ENCODE results near the gene PNPLA8.
"Not testable (repeated sequence)": the region's sequence is repeated elsewhere in the genome, so short reads cannot be mapped to it uniquely, and the experiment has no call there.

PNPLA8 gene

GRCh38 chr7:108529341-108529740 lies 3.4 kb upstream of the PNPLA8 start:
- DNase-seq = peak; percentile 53

GRCh38 chr7:108528183-108528712 lies 2.3 kb upstream of the PNPLA8 start:
- DNase-seq = no peak

- DNase-seq = no peak
Observed at GRCh38 chr7:108526768-108527017, 758 bp upstream of the PNPLA8 start.

GRCh38 chr7:108525327-108525984 lies 479 bp downstream of the PNPLA8 start:
- DNase-seq = peak; percentile 89

- no peak for DNase-seq
Observed at GRCh38 chr7:108522780-108523179, 3.2 kb downstream of the PNPLA8 start.

GRCh38 chr7:108517951-108518350 lies 8.0 kb downstream of the PNPLA8 start:
- no peak for DNase-seq

GRCh38 chr7:108515630-108516029 lies 10.3 kb downstream of the PNPLA8 start:
- no peak for DNase-seq

- no peak for DNase-seq
Observed at GRCh38 chr7:108515013-108515412, 10.9 kb downstream of the PNPLA8 start.

GRCh38 chr7:108511939-108512338 lies 14.0 kb downstream of the PNPLA8 start:
- no peak for DNase-seq

- not testable (repeated sequence) for DNase-seq
Observed at GRCh38 chr7:108504576-108504975, 21.4 kb downstream of the PNPLA8 start.

- DNase-seq = no peak
Observed at GRCh38 chr7:108503112-108504026, 22.6 kb downstream of the PNPLA8 start.

- no peak for DNase-seq
Observed at GRCh38 chr7:108499566-108499965, 26.4 kb downstream of the PNPLA8 start.

GRCh38 chr7:108498481-108498880 lies 27.5 kb downstream of the PNPLA8 start:
- DNase-seq = no peak

GRCh38 chr7:108497082-108497725 lies 28.7 kb downstream of the PNPLA8 start:
- DNase-seq = peak; percentile 55

GRCh38 chr7:108492742-108493141 lies 33.2 kb downstream of the PNPLA8 start:
- no peak for DNase-seq

GRCh38 chr7:108488768-108489538 lies 37.0 kb downstream of the PNPLA8 start:
- DNase-seq = no peak

GRCh38 chr7:108487646-108488045 lies 38.3 kb downstream of the PNPLA8 start:
- no peak for DNase-seq

GRCh38 chr7:108486291-108486966 lies 39.5 kb downstream of the PNPLA8 start:
- DNase-seq = no peak

GRCh38 chr7:108484137-108484536 lies 41.8 kb downstream of the PNPLA8 start:
- no peak for DNase-seq

GRCh38 chr7:108480311-108480710 lies 45.6 kb downstream of the PNPLA8 start:
- DNase-seq = no peak

- no peak for DNase-seq
Observed at GRCh38 chr7:108479751-108480150, 46.2 kb downstream of the PNPLA8 start.

GRCh38 chr7:108479118-108479517 lies 46.8 kb downstream of the PNPLA8 start:
- DNase-seq = no peak

Measured in NCI-H146 (cell line).